GM19397 (cell line): ENCODE measurements around the gene MCM3AP.

Source experiments
- ATAC-seq: cut with Tn5 transposase; IDR thresholded peaks from one replicate; pipeline ENCODE4 v1.9.1; 2021; ENCODE audit warnings: mild to moderate bottlenecking, moderate library complexity; ENCODE audit not compliant: unreplicated experiment

Gene MCM3AP

DNA sequence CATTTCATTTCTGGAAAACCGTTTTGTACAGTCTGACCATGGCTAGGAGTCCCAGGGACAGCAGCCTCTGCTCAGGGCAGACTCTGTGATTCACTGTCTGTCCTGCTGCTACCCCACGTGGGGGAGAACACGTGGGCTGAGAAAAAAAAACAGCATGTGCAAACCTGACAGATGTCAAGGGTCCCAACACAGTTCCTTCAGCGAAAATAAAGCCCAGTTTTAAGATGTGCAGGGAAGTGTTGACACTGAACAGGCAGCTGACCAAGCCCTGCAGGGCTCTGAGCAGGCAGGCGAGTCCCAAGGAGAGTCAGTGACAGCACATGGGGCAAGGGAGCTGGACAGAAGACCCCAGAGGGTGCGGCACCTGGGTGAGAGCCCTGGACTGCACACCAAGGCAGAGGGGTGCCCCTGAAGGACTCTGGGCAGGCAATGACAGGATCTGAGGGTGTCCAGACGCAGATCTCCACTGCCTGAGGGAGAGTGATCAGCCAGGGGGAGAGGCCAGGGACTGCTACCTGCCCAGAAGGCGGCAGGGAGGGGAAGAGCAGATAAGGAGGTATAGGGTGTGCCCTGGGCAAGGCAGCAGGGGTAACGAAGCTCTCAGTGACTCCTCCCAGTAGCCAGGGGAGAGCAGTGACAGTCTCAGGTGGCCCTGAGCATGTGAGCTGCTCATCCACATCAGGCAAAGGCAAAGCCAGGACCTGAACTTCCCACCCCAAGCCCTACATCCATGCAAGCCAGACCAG is 96.0 kb downstream of the MCM3AP start:
- ATAC-seq, result no peak

- ATAC-seq, result no peak
These were observed 96.9 kb downstream of the MCM3AP start for GRCh38 chr21:46188226-46189212.

GRCh38 chr21:46187814-46188213 is 97.6 kb downstream of the MCM3AP start:
- no peak for ATAC-seq

DNA sequence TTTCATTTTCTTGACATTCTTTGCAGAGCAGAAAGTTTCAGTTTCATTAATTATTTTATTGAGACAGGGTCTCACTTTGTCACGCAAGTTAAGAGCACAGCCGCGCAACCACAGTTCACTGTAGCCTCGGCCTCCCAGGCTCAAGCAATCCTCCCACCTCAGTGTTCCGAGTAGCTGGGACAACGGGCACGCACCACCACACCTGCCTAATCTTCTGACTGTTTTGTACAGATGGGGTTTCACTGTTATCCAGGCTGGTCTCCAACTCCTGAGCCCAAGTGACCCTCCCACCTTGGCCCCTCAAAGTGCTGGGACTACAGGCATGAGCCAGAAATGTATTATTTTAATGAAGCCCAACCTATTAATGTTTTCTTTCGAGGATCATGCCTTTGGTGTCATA is 98.2 kb downstream of the MCM3AP start:
- ATAC-seq, result no peak

GRCh38 chr21:46185716-46186115 is 99.7 kb downstream of the MCM3AP start:
- ATAC-seq, result no peak
